ENCODE results near the gene PPIF. TPM values are rescaled to one million over a fixed set of nuclear protein-coding genes. Genes with fewer than 3 reads are reported as not detected.

PPIF gene
- total RNA-seq, 1 donor from 2014 or later = 181 TPM

GRCh38 chr10:79398642-79399041, 51.4 kb downstream of the PPIF start:
- no peak for DNase-seq (ENCODE audit: low spot score)

- DNase-seq (ENCODE audit: low spot score) = peak; percentile 93
Measured at GRCh38 chr10:79399223-79399831, 52.1 kb downstream of the PPIF start.

GRCh38 chr10:79400146-79401004, 53.1 kb downstream of the PPIF start:
- DNase-seq (ENCODE audit: low spot score) = no peak

- no peak for DNase-seq (ENCODE audit: low spot score)
Measured at GRCh38 chr10:79401015-79401921, 54.0 kb downstream of the PPIF start.

- DNase-seq (ENCODE audit: low spot score) = no peak
Measured at GRCh38 chr10:79402625-79402946, 55.3 kb downstream of the PPIF start.

- no peak for DNase-seq (ENCODE audit: low spot score)
Measured at GRCh38 chr10:79402951-79403350, 55.7 kb downstream of the PPIF start.

GRCh38 chr10:79403441-79404230, 56.4 kb downstream of the PPIF start:
- DNase-seq (ENCODE audit: low spot score) = no peak

- no peak for DNase-seq (ENCODE audit: low spot score)
Measured at GRCh38 chr10:79404231-79404609, 57.0 kb downstream of the PPIF start.

GRCh38 chr10:79404690-79405131, 57.4 kb downstream of the PPIF start:
- DNase-seq (ENCODE audit: low spot score) = peak; percentile 81

Other genes with a start within 250 kb of the PPIF start
- 90.8 TPM for gene ZCCHC24, start 98.2 kb downstream of the PPIF start, total RNA-seq
- gene EIF5AL1, start 165.1 kb downstream of the PPIF start, total RNA-seq = 0.22 TPM
- not detected for gene SFTPA2, start 212.9 kb downstream of the PPIF start, total RNA-seq

Data from mesenteric fat pad (tissue), 1 donor.